BJ (cell line): ENCODE measurements around the gene PABPC5. TPM values are rescaled to one million over a fixed set of nuclear protein-coding genes. Genes with fewer than 3 reads are reported as not detected.

ENCODE experiments used
- CTCF ChIA-PET: fragments of 350-600 bp; formaldehyde crosslinking; extraction: SDS; loops from one replicate; lab custom pipeline; 2021; ENCODE audit warnings: antibody characterized with exemption, inconsistent platforms; lab: Yijun Ruan, JAX
- POLR2A ChIA-PET: fragments of 300-600 bp; sonication (Branson Sonifier 250); formaldehyde crosslinking; extraction: SDS; loops from one replicate; lab custom pipeline; 2021; ENCODE audit warnings: antibody characterized with exemption; lab: Charles Lee
- DNase-seq: peaks from one replicate; pipeline ENCODE4 v3.0.0-alpha.2; 2011; ENCODE audit warnings: low read depth
- H3K27me3 ChIP-seq: 2 replicates; pipeline ENCODE4 v1.6.0; 2011; ENCODE audit warnings: low read length; ENCODE audit not compliant: control insufficient read depth, insufficient read depth
- H3K36me3 ChIP-seq: 2 replicates; pipeline ENCODE4 v1.5.1; 2011; ENCODE audit warnings: low read length; ENCODE audit not compliant: control insufficient read depth, insufficient read depth
- H3K4me3 ChIP-seq: 2 replicates; pipeline ENCODE4 v1.5.1; 2011; ENCODE audit warnings: low read depth, mild to moderate bottlenecking, control low read depth, low read length
- CTCF ChIP-seq: IDR thresholded peaks from 2 replicates; pipeline ENCODE4 v1.5.1; 2011; ENCODE audit warnings: low read depth, mild to moderate bottlenecking, control low read depth, inconsistent platforms, low read length, moderate library complexity; ENCODE audit not compliant: insufficient read depth
- polyA minus RNA-seq: library from RNA; depleted of rRNA, polyadenylated mRNA; stranded (reverse); fragments of >200 nt; gene quantifications from 2 replicates; pipeline ENCODE4 v1.2.3, GENCODE V29; 2011; rRNA and poly(A)+ RNA removed
- polyA plus RNA-seq: library from polyadenylated mRNA; depleted of rRNA; stranded (reverse); fragments of >200 nt; gene quantifications from 2 replicates; pipeline ENCODE4 v1.2.3, GENCODE V29; 2011; rRNA removed
- small RNA-seq: library from RNA; depleted of rRNA; stranded (forward); fragments of <200 nt; gene quantifications from one replicate; pipeline ENCODE3, GENCODE V24; 2012; ENCODE audit warnings: low replicate concordance, low read depth; ENCODE audit not compliant: insufficient read length

The PABPC5 gene
- polyA plus RNA-seq (0.66 and 0.99 TPM in 2 replicates), polyA minus RNA-seq (0.36 and 1.1 TPM in 2 replicates)

- no peaks in the 10 kb centered on the region for H3K36me3 ChIP-seq
- CTCF ChIA-PET = no interaction called here
- POLR2A ChIA-PET = no interaction called here
These were observed at the start of gene PABPC5 for GRCh38 chrX:91434351-91435168. TSS of gene PABPC5 (plus strand) at chrX:91434839. CDS start at chrX:91435578, 739 bp downstream.

GRCh38 chrX:91389026-91389425 is 45.6 kb upstream of the PABPC5 start:
- no peak for TF ChIP-seq CTCF
- POLR2A ChIA-PET = no interaction called here
- H3K27me3 ChIP-seq = no peaks in the 10 kb centered on the region
- H3K36me3 ChIP-seq = no peaks in the 10 kb centered on the region
- H3K4me3 ChIP-seq = no peak overlapping the region
- CTCF ChIA-PET = no interaction called here
- DNase-seq = no peak

More at GRCh38 chrX:91434351-91435168, at the start of gene PABPC5:
- TF ChIP-seq CTCF = no peak
- peak within 1 kb of the TSS; percentile 49 for H3K4me3 ChIP-seq
- no peaks in the 10 kb centered on the region for H3K27me3 ChIP-seq
- peak; percentile 66 for DNase-seq

- CTCF ChIA-PET = no interaction called here
These were observed 19.9 kb upstream of the PABPC5 start for GRCh38 chrX:91414713-91415112.

GRCh38 chrX:91435395-91435794 is 756 bp downstream of the PABPC5 start:
- ChIA-PET POLR2A (no interaction called here), CTCF (no interaction called here)
- Histone ChIP-seq H3K27me3 (no peaks in the 10 kb centered on the region), H3K36me3 (no peaks in the 10 kb centered on the region), H3K4me3 (peak overlapping the region; percentile 49)
- DNase-seq = no peak
- TF ChIP-seq CTCF = no peak

More at GRCh38 chrX:91414713-91415112, 19.9 kb upstream of the PABPC5 start:
- DNase-seq = no peak
- Histone ChIP-seq H3K4me3 (no peak overlapping the region), H3K36me3 (no peaks in the 10 kb centered on the region), H3K27me3 (no peaks in the 10 kb centered on the region)
- POLR2A ChIA-PET = no interaction called here
- peak; percentile 38 for TF ChIP-seq CTCF

Small RNA genes lying within 50 kb of the gene (small RNA-seq; reads per million reads assigned to genes)
- gene AL662874.1 = not detected
